Endometrium (tissue), 2 donors: Measurements from ENCODE around the gene IAH1.
"Not testable (repeated sequence)": the region's sequence is repeated elsewhere in the genome, so short reads cannot be mapped to it uniquely, and the experiment has no call there.

Experiments
- FAIRE-seq: peaks from 2 replicates; lab custom pipeline; 2012; peaks lifted over from hg19 to GRCh38; lab: Jason Lieb, UNC
- donor health status: control.
- donor health status: control.

IAH1 gene

DNA sequence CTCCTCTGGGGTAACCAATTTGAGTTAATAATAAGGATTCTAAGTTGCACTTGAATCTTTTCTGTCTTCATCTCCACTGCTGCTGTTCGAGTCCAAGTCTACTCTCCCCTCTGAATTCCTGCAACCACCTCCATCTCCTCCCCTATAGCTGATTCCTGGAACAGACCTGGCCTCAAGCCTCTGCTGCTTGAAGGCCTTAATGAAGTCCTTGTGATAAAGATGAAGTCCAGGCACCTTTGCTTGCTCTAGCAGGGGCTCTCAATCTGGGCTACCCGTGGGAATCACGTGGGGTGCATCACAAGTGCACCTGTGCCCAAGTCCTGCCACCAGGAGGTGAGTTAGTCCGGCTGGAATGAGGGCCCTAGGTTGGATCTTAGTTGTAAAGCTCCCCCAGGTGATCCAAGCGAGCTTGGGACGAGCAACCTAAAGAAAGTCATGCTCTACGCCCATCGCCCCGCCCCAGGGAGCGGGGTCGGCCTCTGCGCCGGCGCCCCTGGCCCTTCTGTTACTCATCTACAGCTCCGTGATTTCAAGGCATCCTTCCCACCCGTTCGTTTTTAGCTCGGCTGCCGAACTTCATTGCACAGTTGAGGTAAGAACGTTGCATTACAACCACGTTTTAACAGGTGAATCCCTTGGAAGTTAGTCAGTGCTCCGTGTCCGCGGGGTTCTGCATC is 905 bp upstream of the IAH1 start:
- FAIRE-seq, result no peak

DNA sequence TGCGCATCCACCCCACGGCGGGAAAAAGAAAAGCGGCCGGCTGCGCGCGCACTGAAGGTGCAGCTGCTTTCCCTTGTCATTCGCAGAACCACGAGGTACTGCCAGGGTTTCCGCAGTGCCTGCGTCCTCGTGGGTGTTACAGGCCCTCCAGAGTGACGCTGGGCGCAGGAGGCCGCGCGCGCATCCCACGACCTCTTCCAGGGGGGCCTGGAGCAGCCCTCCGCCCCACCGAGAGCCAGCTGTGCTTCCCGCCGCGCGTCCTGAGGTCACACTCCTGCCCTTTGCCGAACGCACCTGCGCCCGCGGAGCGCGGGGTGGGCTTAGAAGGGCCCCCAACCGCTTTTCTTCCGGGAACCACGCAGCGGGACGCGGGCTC is 378 bp upstream of the IAH1 start:
- FAIRE-seq, result no peak

DNA sequence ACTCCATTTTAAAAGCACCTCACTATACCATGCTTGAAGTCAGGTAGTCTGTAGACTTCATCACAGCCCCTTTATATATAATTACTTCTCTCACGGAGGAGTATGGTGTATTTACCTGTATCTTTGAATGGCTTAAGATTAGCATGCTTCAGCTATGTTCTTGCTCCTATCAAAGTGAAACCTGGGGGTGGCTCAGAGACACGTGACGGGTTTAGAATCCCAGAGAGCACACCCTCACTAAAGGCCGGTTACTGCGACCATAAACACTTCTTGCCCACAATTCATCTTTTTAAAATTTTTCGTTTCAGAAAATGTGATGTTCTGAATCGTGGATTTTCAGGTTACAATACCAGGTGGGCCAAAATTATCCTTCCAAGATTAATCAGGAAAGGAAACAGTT is 3.6 kb downstream of the IAH1 start:
- no peak for FAIRE-seq

DNA sequence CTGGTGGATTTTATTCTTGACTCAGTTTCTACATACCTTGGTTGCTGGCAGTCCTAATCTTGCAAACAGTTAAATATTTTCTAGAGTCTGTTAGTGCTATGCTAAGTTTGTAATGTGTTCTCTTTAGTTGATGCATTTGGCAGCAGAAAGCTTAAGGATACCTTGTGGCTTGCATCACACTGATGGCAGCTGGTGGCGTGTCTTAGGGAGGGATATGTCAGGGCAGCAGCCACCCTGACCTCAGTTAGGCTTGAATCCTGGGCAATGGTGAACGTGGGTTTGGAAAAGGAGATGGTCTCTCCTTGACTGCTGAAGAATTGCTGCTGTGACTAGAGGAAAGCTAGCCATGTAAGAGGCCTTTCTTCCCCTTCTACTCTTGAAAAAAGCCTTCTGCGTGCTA is 4.2 kb downstream of the IAH1 start:
- no peak for FAIRE-seq

DNA sequence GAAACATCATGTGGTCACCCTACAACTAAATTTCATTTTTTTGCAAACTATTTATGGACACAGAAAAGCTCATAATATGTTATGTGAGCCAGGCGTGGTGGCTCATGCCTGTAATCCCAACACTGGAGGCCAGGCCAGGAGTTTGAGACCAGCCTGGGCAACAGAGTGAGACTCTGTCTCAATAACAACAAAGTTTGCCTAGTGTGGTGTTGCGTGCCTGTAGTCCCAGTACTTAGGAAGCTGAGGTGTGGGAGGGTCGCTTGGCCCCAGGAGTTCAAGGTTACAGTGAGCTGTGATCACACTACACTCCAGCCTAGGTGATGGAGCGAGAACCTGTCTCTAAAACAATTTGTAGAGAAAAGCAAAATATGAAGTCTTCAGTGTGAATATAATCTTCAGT is 5.8 kb downstream of the IAH1 start:
- no peak for FAIRE-seq

DNA sequence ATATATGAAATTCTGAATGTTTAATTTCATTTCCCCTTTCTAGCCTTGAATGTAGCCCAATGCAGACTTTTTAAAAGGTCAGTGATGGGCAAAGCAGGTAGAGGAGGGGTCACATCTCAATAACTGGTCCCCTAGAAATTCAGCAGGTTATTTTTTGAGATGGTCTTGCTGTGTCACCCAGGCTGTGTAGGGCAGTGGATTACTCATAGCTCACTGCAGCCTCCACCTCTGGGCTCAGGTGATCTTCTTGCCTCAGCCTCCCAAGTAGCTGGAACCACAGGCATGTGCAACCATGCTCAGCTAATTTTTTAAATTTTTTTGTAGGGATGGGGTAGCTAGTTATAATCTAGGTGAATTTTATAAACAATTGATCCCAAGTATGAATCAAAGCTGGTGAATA is 8.8 kb downstream of the IAH1 start:
- FAIRE-seq, result no peak

DNA sequence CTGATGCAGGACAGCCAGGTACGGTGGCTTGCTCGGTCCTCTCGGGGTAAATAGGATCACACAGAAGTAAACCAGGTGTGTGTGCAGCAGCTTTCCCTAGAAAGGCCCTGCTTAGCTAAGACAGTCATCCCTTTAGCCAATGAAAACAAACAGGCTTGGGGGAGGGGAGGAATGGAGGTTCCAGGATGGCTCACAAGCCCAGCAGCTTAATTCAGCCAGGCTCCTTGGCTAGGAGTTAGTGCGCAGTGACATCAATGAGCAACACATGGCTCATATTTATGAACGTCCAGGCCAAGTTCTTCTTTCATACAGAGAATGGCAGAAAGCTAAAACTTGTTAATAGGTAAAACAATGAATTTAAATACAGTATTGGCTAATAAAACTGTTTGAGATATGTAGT is 10.2 kb downstream of the IAH1 start:
- FAIRE-seq, result no peak

DNA sequence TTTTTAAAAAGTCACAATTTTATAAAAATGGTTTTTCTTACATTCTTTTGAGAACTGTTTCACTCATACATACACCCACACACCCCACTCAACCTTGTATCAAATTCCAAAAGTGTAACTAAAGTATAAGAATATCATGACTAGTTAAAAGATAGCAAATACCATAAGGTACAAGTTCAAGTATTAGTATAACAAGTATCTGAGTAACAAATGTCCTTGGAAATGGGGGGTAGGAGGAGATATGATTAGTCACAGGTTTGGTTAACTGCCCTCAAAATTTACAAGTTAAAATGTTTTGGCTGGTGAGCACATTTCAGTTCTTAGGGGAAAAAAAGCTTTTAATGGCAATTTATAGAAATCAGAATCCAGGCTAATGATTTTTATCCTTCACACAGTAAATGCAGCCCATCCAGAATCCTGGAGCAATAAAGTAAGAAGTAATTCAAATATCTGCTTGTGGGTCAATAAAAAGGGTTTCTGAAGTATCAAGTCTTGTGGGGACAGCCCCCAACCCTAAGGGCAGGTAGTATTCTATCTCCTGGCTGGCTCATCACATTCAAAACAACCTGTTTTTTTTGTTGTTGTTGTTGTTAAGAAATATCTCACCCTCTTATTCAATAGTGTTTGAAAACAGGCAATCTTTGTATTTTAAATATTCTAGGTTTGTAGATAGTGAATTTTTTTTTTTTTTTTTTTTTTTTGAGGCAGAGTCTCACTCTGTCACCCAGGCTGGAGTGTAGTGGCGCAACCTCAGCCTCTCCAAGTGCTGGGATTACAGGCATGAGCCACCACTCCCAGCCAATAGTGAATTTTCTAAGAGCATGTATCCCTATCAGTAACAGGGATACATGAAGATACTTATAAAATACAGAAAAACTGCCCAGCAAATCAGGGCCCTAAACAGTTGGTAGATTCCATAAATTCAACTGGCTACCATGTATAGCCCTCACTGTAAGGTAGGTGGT is 14.5 kb downstream of the IAH1 start:
- FAIRE-seq, result no peak

DNA sequence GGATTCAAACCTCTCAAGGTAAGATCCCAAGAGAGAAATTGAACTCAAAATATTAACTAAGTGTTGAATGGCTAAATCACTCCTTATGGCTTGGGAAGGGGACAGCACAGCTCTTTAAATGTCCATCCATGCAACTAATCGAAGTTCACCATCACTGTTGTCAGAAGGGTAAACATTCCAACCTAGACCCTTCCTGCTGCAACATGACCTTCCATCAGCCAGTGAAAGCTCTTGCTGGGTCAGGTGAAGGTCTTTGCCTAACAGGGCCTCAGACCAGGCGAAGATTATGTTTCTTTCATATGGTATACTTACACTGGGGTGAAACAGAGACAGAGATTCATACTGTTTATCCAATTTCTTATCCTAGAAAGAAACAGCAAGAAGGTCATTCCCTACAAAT is 16.4 kb downstream of the IAH1 start:
- FAIRE-seq, result no peak

DNA sequence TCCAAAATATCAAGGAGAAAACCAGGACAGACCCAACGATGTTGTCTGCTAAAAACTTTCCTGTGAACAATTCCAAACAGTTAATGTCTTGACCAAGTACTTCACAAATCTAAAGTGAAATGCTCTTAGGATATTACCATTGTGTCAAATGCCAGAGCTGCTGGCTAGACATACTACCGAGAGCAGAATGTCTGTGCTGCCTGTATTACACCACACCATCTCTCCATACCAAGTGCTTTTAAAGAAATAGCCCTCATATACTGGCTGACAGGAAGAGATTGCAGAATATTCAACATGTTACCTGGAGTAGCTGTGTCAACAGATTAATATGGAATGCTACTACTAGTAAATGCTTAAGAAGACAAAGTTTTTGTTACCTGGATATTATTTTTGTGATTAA is 18.6 kb downstream of the IAH1 start:
- FAIRE-seq, result no peak

DNA sequence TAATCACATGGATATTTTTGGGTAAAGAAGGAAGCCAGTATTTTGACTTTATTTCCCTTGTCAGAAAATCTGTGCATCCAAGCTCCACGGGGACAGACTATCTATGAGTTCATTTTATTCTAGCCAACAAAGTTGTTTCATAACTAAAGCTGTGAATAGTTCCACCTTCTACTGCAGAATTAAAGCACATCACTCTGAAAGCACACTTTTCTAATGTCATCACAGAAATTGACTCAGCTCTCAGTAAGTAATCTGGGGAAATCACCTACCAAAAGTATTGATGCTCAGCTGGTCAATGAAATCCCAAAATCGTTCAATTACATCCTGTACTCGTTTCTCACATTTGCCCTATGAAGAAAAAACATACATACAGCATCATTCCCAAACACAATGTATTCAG is 19.1 kb downstream of the IAH1 start:
- FAIRE-seq, result no peak

DNA sequence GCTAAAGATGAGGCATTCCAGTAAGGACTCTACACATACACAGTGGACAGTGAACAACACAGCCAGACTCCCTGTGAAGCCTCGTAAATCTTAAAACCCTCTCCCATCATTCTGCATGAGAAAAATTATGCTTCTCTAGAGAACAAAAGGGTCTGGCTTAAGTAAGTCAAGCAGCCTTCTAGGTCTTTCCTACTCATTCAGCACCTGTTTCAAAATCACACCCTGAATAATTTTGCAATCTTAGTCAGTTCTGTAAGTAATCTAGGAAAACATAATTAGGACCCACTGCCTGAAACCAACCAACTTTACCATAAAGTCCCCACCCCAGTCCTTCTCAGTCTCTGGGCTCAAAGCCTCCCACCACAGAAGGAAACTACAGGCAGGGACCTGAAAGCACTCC is 19.7 kb downstream of the IAH1 start:
- FAIRE-seq, result no peak

DNA sequence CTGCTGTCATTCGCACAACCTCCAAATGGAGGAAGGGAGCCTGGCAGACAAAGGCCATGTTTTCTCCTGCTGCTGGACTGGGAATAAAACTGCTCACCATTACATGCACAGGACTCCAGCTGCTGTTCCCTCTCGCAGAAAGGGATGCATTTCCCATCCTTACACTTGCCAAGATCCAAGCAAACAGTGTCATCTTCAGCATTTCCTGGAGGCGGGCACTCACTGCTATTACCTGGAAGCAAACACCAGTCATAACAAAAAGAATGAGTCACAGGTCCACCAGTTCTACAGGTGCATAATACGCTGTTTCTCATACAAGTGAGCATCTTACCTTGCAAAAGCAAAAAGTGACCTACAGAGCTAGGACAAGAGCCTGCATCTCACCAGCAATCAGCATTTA is 22.7 kb downstream of the IAH1 start:
- FAIRE-seq, result no peak

DNA sequence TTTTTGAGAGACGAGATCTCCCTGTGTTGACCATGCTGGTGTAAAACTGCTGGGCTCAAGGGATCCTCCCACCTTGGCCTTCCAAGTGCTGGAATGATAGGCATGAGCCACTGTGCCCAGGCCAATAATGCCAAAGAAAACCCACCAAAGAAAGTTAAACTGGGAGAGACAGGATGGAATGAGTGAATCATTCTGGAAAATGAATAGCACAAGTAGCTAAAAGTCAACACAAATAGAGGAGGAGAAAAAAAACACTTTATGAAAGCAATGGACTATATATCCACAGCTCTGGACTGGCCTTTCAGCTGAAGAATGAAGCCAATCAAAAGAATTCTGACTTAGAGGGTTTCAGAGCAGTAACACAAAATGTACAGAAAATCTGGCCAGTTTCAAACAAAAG is 23.9 kb downstream of the IAH1 start:
- FAIRE-seq, result no peak

DNA sequence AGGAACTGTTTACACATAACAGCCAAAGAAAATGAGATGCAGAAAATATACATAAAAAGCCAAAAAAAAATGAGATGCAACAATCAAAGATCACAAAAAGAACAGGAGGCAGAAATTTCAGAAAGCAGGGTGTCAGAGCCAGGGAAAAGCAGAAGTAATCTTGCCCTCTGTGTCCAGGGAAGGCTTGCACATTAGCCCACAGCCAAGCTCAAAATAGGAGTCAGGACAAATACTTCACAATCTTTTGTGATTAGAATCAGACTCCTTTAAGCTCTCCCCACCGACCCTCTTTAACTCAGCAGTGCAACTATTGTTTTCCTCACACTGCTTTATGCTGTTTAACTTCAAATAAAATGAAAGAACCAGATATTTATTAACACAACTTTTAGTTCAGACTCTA is 34.6 kb downstream of the IAH1 start:
- no peak for FAIRE-seq

DNA sequence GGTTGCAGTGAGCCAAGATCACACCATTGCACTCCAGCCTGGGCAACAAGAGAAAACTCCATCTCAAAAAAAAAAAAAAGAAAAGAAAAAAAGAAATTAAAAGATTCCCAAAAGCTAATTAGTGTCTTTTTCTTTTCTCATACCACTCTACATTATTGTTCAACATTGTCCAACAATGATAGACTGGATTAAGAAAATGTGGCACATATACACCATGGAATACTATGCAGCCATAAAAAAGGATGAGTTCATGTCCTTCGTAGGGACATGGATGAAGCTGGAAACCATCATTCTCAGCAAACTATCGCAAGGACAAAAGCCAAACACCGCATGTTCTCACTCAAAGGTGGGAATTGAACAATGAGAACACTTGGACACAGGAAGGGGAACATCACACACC is 39.6 kb downstream of the IAH1 start:
- FAIRE-seq, result not testable (repeated sequence)

DNA sequence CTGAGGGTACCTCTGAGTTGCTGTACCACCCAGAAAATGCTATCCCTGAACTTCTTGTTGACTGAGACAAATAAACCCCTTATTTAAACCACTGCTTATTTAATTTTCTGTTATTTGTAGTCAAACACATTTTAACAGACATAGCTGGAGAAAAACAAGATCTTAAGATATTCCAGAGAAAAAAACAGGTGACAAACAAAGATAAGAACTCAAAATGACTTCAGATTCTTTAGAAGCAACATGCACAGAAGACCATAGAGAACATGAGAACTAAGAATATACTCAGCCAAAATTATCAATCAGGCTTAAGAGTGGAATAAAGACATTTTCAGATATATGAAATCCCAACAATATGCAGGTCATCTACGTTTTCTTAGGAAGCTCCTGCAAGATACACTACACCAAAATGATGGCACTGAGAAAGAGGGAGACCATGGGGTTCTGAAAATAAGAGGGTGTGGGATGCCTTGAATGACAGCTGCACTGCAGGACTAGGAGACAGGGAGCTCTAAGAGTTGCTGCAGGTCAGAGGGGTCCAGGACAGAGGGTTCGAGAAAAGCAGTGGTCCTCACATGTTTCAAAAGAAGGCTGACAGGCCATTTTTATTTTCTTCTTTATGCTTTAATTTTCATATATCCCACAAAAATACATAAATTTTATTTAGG is 42.9 kb downstream of the IAH1 start:
- FAIRE-seq, result no peak

DNA sequence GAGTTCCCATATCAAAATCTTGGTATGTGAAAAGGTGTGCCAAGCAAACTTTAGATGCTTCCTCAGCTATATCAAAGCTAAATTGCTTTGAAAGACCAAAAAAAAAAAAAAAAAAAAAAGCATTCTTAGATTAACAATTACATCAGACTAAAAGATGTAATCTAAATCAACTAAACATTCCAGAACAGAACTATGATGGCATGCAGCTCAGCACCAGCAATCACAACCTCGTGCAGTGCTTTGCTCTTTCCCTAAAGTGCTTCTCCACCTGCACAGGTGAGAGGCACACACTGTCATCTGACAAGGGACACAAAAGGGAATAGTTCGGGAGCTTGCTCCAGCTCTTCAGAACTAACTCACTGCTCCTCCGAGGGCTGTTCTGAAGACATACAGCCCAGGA is 43.8 kb downstream of the IAH1 start:
- FAIRE-seq, result no peak

DNA sequence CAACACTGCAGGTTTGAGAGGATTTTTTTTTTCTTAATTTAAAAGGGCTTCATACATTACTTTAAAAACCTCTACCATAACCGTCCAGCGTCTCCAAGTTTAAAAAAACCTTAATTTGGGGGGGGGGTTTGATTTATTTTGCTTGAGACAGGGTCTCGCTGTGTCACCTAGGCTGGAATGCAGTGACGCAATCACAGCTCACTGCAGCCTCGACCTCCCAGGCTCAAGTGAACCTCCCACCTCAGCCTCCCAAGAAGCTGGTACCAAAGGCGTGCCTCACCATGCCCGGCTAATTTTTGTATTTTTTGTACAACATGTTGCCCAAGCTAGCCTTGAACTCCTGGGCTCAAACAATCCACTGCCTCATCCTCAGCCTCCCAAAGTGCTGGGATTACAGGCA is 44.4 kb downstream of the IAH1 start:
- FAIRE-seq, result no peak

DNA sequence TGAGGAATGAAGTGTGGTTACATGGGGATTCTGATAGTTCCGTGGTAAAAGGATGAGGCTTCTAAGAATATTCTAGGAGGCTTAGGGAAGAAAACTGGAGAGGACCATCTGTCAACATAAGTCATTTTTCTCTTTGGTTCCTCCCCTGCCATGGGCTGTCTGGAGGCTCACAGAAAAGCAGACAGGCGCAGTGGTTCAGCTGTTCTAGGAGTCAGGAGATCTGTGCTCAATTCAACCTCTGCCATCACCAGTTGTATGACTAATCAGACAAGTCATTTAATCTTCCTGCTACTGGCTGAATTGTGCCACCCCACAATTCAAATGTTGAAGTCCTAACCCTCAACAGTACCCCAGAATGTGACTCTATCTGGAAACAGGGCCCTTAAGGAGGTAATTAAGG is 44.9 kb downstream of the IAH1 start:
- no peak for FAIRE-seq

DNA sequence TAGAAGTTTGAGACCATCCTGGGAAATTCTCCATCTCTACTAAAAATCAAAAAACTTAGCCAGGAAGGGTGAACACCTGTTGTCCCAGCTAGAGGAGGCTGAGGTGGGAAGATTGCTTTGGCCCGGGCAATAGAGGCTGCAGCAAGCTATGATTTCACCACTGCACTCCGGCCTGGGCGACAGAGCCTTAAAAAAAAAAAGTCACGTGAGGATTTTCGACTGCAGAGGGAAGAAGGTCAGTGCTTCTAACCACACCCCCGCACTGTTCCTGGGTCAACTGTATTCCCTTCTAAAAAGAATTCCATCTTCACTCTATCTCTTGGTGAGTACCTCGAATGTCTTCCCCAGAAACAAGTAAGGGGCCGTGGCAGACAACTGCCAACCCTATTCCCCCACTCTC is 49.9 kb downstream of the IAH1 start:
- FAIRE-seq, result no peak

DNA sequence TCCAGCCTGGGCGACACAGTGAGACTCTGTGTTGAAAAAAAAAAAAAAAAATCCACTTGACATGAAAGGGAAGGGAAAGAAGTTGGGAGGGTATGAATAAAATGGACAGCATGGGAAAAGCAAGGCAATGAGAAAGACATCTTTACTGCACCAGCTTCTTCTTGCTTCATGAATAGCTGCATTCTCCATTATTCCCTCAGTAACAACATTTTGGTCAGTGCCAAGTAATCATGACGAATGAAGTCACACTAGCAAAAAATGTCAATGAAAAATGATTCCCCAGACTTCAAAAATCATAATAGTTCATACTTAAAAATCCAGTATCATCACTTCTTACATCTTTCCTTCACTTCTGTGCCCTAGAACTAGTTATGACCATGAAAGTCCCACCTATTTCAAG is 50.9 kb downstream of the IAH1 start:
- no peak for FAIRE-seq
